Mesenchymal stem cell (in vitro differentiated cells and primary cell): ENCODE results near the gene TSSK3.

Source experiments
- DNase-seq: peaks from one replicate; pipeline ENCODE4 v3.0.0-alpha.2; 2013
- H2AFZ ChIP-seq: one replicate; pipeline ENCODE4 v1.6.1; 2013; ENCODE audit warnings: low read depth, mild to moderate bottlenecking, control low read depth, inconsistent platforms, low read length, moderate library complexity
- H2AK5ac ChIP-seq: 2 replicates; pipeline ENCODE4 v1.6.1; 2013; ENCODE audit warnings: low read length, moderate library complexity, mild to moderate bottlenecking, inconsistent platforms; ENCODE audit not compliant: severe bottlenecking
- H2BK120ac ChIP-seq: one replicate; pipeline ENCODE4 v1.6.1; 2013; ENCODE audit warnings: low read depth, mild to moderate bottlenecking, inconsistent platforms, low read length, moderate library complexity
- H2BK12ac ChIP-seq, 2 experiments: one replicate each; pipeline ENCODE4 v1.6.1; 2013; ENCODE audit warnings: inconsistent platforms in 2 of 2, low read length in 2 of 2, mild to moderate bottlenecking in 2 of 2, moderate library complexity in 2 of 2, control low read depth in 1 of 2
- H2BK15ac ChIP-seq: one replicate; pipeline ENCODE4 v1.6.1; 2013; ENCODE audit warnings: mild to moderate bottlenecking, low read depth, inconsistent platforms; ENCODE audit not compliant: poor library complexity, severe bottlenecking
- H2BK5ac ChIP-seq: 2 replicates; pipeline ENCODE4 v1.6.1; 2013; ENCODE audit warnings: low read depth, mild to moderate bottlenecking, low read length, control low read depth, inconsistent platforms; ENCODE audit not compliant: poor library complexity, severe bottlenecking
- H3K14ac ChIP-seq, 2 experiments: one replicate each; pipeline ENCODE4 v1.6.1; 2013; ENCODE audit warnings: inconsistent platforms in 2 of 2, low read length in 2 of 2, control low read depth in 1 of 2, mild to moderate bottlenecking in 1 of 2, moderate library complexity in 1 of 2
- H3K18ac ChIP-seq, 2 experiments: one replicate each; pipeline ENCODE4 v1.6.1; 2013; ENCODE audit warnings: inconsistent platforms in 2 of 2, low read length in 2 of 2, control low read depth in 1 of 2, low read depth in 1 of 2, mild to moderate bottlenecking in 1 of 2
- H3K23ac ChIP-seq, 2 experiments: one replicate each; pipeline ENCODE4 v1.6.1; 2013; ENCODE audit warnings: inconsistent platforms in 2 of 2, low read length in 2 of 2, mild to moderate bottlenecking in 2 of 2, moderate library complexity in 2 of 2, control low read depth in 1 of 2
- H3K27ac ChIP-seq: 2 replicates; pipeline ENCODE4 v1.5.1; 2013; ENCODE audit warnings: mild to moderate bottlenecking, moderate library complexity, low read length, control low read depth, inconsistent platforms; ENCODE audit not compliant: poor library complexity, severe bottlenecking
- H3K27me3 ChIP-seq, 2 experiments: 2 replicates each; pipeline versions ENCODE4 v1.6.1 to v1.7.0; 2013; ENCODE audit warnings: low read length in 2 of 2, mild to moderate bottlenecking in 2 of 2, moderate library complexity in 2 of 2, control low read depth in 1 of 2, inconsistent platforms in 1 of 2; ENCODE audit not compliant: control insufficient read depth in 1 of 2, insufficient read depth in 1 of 2
- H3K36me3 ChIP-seq, 2 experiments: 2 replicates each; pipeline versions ENCODE4 v1.6.1 to v1.7.0; 2013; ENCODE audit warnings: low read length in 2 of 2, control low read depth in 1 of 2, inconsistent platforms in 1 of 2, low read depth in 1 of 2, mild to moderate bottlenecking in 1 of 2; ENCODE audit not compliant: insufficient read depth in 2 of 2, control insufficient read depth in 1 of 2
- H3K4ac ChIP-seq, 2 experiments: one replicate each; pipeline ENCODE4 v1.6.1; 2013; ENCODE audit warnings: inconsistent platforms in 2 of 2, low read length in 2 of 2, mild to moderate bottlenecking in 2 of 2, moderate library complexity in 2 of 2, control low read depth in 1 of 2, low read depth in 1 of 2
- H3K4me1 ChIP-seq: 2 replicates; pipeline ENCODE4 v1.6.1; 2013; ENCODE audit warnings: low read depth, low read length, control low read depth; ENCODE audit not compliant: control insufficient read depth, insufficient read depth
- H3K4me2 ChIP-seq: 2 replicates; pipeline ENCODE4 v1.6.1; 2013; ENCODE audit warnings: low read length, mild to moderate bottlenecking, inconsistent platforms; ENCODE audit not compliant: poor library complexity, severe bottlenecking
- H3K4me3 ChIP-seq, 2 experiments: 2 replicates each; pipeline versions ENCODE4 v1.5.1 to v1.7.0; 2013; ENCODE audit warnings: low read length in 2 of 2, mild to moderate bottlenecking in 2 of 2, control low read depth in 1 of 2, low read depth in 1 of 2; ENCODE audit not compliant: insufficient read depth in 1 of 2
- H3K79me1 ChIP-seq: replicated peaks from 2 replicates; pipeline ENCODE4 v1.6.1; 2013; ENCODE audit warnings: mild to moderate bottlenecking, control low read depth, low read length, inconsistent platforms; ENCODE audit not compliant: poor library complexity, severe bottlenecking
- H3K9ac ChIP-seq: 2 replicates; pipeline ENCODE4 v1.7.0; 2013; ENCODE audit warnings: mild to moderate bottlenecking, low read length, moderate library complexity
- H3K9me3 ChIP-seq: 2 replicates; pipeline ENCODE4 v1.7.0; 2013; ENCODE audit warnings: mild to moderate bottlenecking, low read length; ENCODE audit not compliant: control insufficient read depth
- H4K8ac ChIP-seq: one replicate; pipeline ENCODE4 v1.6.1; 2013; ENCODE audit warnings: inconsistent platforms, mild to moderate bottlenecking, low read length, moderate library complexity
- H4K91ac ChIP-seq: one replicate; pipeline ENCODE4 v1.6.1; 2013; ENCODE audit warnings: mild to moderate bottlenecking, low read length, inconsistent platforms
- WGBS: methylation state at CpG from one replicate; pipeline ENCODE4 v1.1.7; 2013; ENCODE audit warnings: mixed read lengths; 5-methylcytosine and 5-hydroxymethylcytosine counted together

Gene TSSK3

GRCh38 chr1:32339363-32339978, 22.9 kb upstream of the TSSK3 start:
- Histone ChIP-seq H3K23ac (no peak overlapping the region), H3K18ac (no peak overlapping the region), H2BK15ac (peak overlapping the region; percentile 57), H2AK5ac (no peak overlapping the region), H3K9ac (peak overlapping the region; percentile 18), H3K27me3 (no peaks in the 10 kb centered on the region), H3K9me3 (no peaks in the 10 kb centered on the region), H3K14ac (no peak overlapping the region), H3K27ac (no peak overlapping the region), H3K4me3 (no peak overlapping the region), H2BK120ac (no peak overlapping the region), H3K4ac (no peak overlapping the region), H3K4me2 (no peak overlapping the region), H3K36me3 (peaks cover 2 to 5% of the 10 kb centered on the region in 2 experiments), H4K8ac (peak overlapping the region; percentile 7), H2BK12ac (peak overlapping the region in 1 of 2 experiments; percentile 10), H4K91ac (no peak overlapping the region), H3K4me1 (peaks cover 41% of the 10 kb centered on the region), H2BK5ac (no peak overlapping the region), H3K79me1 (no peaks in the 10 kb centered on the region), H2AFZ (no peak overlapping the region)
- DNase-seq = peak; percentile 92
- 64% methylated on average over 5 of the region's 5 CpGs for WGBS

GRCh38 chr1:32341186-32341757, 21.1 kb upstream of the TSSK3 start:
- Histone ChIP-seq H3K23ac (no peak overlapping the region), H2BK5ac (no peak overlapping the region), H4K91ac (no peak overlapping the region), H3K4ac (no peak overlapping the region), H2AFZ (no peak overlapping the region), H2BK15ac (peak overlapping the region; percentile 32), H2AK5ac (no peak overlapping the region), H3K36me3 (no peaks in the 10 kb centered on the region), H3K9me3 (no peaks in the 10 kb centered on the region), H3K27me3 (peaks cover 0 to 6% of the 10 kb centered on the region in 2 experiments), H3K4me2 (no peak overlapping the region), H3K27ac (no peak overlapping the region), H3K9ac (no peak overlapping the region), H3K18ac (no peak overlapping the region), H3K4me1 (peaks cover 45% of the 10 kb centered on the region), H3K4me3 (no peak overlapping the region), H3K14ac (no peak overlapping the region), H4K8ac (no peak overlapping the region), H2BK120ac (no peak overlapping the region), H3K79me1 (no peaks in the 10 kb centered on the region), H2BK12ac (no peak overlapping the region)
- no peak for DNase-seq
- 95% methylated on average over 10 of the region's 11 CpGs for WGBS

- H3K27ac ChIP-seq = no peak overlapping the region
- DNase-seq = no peak
- no peak overlapping the region for H4K8ac ChIP-seq
- no peak overlapping the region for H3K9ac ChIP-seq
- no peaks in the 10 kb centered on the region for H3K36me3 ChIP-seq
- H2AK5ac ChIP-seq = no peak overlapping the region
- H3K4ac ChIP-seq = no peak overlapping the region
- no peak overlapping the region for H3K4me2 ChIP-seq
- H3K14ac ChIP-seq = no peak overlapping the region
- H3K9me3 ChIP-seq = no peaks in the 10 kb centered on the region
- H3K27me3 ChIP-seq = peaks cover 0 to 11% of the 10 kb centered on the region in 2 experiments
- H2BK120ac ChIP-seq = no peak overlapping the region
- H2BK15ac ChIP-seq = no peak overlapping the region
- no peaks in the 10 kb centered on the region for H3K79me1 ChIP-seq
- H2BK5ac ChIP-seq = no peak overlapping the region
- WGBS = 82% methylated on average over 5 of the region's 5 CpGs
- peaks cover 38% of the 10 kb centered on the region for H3K4me1 ChIP-seq
- no peak overlapping the region for H4K91ac ChIP-seq
- H3K4me3 ChIP-seq = no peak overlapping the region
- H2BK12ac ChIP-seq = no peak overlapping the region
- no peak overlapping the region for H3K23ac ChIP-seq
- no peak overlapping the region for H2AFZ ChIP-seq
- H3K18ac ChIP-seq = no peak overlapping the region
Observed at GRCh38 chr1:32341971-32342370, 20.4 kb upstream of the TSSK3 start.

- Histone ChIP-seq H3K27me3 (peaks cover 0 to 11% of the 10 kb centered on the region in 2 experiments), H3K4me2 (no peak overlapping the region), H2AK5ac (no peak overlapping the region), H3K27ac (no peak overlapping the region), H2BK12ac (no peak overlapping the region), H3K79me1 (no peaks in the 10 kb centered on the region), H3K4ac (no peak overlapping the region), H3K9me3 (no peaks in the 10 kb centered on the region), H3K36me3 (no peaks in the 10 kb centered on the region), H2BK15ac (no peak overlapping the region), H4K91ac (no peak overlapping the region), H4K8ac (no peak overlapping the region), H3K9ac (no peak overlapping the region), H2BK5ac (no peak overlapping the region), H2AFZ (no peak overlapping the region), H3K23ac (no peak overlapping the region), H2BK120ac (no peak overlapping the region), H3K4me3 (no peak overlapping the region), H3K18ac (no peak overlapping the region), H3K4me1 (peaks cover 30% of the 10 kb centered on the region), H3K14ac (no peak overlapping the region)
- DNase-seq = no peak
- 94% methylated on average over 9 of the region's 10 CpGs for WGBS
Observed at GRCh38 chr1:32342704-32343103, 19.6 kb upstream of the TSSK3 start.
